HG02588 (cell line): Measurements from ENCODE around the gene CHGA.

Experiments
- ATAC-seq: cut with Tn5 transposase; IDR thresholded peaks from one replicate; pipeline ENCODE4 v1.9.1; 2021; ENCODE audit warnings: mild to moderate bottlenecking, moderate library complexity; ENCODE audit not compliant: unreplicated experiment

Gene CHGA, protein sequence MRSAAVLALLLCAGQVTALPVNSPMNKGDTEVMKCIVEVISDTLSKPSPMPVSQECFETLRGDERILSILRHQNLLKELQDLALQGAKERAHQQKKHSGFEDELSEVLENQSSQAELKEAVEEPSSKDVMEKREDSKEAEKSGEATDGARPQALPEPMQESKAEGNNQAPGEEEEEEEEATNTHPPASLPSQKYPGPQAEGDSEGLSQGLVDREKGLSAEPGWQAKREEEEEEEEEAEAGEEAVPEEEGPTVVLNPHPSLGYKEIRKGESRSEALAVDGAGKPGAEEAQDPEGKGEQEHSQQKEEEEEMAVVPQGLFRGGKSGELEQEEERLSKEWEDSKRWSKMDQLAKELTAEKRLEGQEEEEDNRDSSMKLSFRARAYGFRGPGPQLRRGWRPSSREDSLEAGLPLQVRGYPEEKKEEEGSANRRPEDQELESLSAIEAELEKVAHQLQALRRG

DNA sequence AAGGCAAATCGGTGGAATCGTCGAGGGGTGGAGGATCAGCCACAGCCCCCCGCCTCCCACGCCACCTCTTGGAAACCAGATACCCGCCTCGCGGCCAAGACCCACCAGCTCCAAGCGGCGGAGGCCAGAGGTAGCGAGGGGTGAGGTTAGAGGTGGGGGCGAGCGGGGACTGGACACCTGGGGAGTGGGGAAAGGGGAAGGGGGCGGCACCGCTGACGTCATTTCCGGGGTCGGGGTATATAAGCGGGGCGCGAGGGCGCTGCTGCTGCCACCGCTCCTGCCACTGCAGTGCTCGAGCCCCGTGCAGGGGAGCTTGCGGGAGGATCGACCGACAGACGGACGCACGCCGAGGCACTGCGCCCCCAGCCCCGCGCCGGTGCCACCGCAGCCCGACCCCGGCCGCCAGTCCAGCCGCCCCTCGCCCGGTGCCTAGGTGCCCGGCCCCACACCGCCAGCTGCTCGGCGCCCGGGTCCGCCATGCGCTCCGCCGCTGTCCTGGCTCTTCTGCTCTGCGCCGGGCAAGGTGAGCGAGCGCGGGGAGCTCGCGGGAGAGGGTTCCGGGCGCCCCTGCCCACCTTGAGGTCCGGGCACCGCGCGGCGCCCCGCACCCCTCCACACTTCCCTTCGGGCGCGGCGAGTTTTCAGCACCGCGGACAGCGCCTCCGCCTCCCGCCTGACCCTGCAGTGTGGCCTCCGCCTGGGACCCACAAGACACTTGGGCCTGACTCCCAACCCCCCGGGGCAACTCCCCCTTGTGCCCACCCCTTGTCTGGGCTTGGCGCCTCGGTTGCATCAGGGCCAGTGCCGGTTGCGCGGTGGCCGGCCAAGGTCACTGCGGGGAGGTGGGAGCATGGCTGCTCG, at the start of gene CHGA:
CHGA (plus strand) TSS at position 268 of the 861 bp plus-strand sequence; CDS start at position 478, 210 bp downstream.
- no peak for ATAC-seq

DNA sequence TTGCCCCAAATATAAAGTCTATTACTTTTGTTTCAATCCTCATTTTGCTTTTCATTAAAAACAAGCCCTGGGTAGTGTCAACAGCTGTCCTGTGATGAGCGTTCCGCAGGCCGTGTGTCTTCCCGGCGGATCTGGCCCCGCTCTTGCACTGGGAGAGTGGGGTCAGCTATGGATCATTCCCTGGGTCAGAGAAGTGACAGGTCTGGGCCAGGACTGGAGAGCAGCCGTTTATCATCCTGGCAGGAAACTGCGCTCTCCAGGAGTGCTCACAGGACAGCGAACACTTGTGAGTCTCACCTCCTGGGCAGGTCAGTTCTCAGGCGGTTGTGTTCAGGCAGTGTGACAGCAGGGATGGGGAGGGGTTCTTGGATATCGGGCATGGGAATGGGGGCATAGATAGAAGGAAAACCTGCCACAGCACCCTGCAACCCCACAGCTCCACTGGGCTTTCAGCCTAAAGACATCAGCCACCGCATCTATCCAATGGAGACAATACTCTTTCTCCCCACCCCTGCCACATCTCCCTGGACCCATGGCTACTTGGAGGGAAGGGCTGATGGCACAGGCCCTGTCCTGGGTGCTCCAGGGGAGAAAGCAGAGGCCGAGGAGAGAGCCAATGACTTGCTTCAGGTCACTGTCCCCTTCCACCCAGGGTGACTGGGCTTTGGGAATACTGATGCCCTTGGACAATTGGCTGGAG, 47.8 kb upstream of the CHGA start:
- no peak for ATAC-seq

DNA sequence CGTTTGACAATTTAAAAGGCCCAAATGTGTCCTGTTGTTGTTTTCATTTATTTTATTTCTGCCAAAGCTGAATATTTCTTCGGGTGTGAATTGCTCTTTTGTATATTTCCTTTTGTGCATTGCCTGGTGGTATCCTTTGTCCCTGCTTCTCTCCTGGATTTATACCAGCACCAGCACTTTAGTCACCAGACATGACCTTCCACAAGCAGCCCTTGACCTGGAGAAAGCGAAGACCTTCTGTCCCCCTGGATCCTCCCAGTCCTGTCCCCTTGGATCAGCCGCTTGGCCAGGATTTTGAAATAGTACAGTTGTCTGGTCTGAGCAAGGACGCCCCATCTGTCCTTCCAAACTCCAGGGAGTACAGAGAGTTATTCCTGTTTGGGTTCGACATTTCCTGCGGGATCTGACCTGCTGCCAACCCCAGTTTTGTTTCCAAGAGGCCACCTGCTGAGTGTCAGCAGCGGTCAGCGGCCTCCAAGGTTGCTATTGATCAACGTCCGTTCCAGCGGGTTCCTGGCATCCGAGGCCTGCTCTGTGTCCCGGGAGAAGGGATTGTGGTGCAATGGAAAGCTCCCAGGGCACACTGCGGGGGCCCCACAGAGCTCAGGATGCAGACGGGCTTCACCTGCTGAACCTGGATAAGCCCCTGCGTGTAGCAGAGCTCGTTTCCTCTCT, 45.1 kb upstream of the CHGA start:
- ATAC-seq = no peak

DNA sequence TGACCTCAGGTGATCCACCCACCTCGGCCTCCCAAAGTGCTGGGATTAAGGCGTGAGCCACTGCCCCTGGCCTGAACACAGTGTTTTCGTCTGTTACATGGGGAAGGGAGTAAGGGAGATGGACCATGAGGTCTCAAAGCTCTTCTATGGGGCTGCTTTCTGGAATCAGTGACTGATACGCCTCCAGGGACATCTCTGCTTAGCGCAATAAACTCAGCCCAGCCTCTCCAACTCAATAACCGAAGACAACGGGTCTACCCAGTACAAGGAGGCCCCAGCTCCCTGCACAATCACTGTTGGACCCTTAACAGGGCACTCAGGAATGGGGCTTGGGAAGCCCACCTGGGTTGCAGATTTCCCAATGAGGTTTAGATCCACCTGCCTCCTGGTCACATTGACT, 42.6 kb upstream of the CHGA start:
- no peak for ATAC-seq

DNA sequence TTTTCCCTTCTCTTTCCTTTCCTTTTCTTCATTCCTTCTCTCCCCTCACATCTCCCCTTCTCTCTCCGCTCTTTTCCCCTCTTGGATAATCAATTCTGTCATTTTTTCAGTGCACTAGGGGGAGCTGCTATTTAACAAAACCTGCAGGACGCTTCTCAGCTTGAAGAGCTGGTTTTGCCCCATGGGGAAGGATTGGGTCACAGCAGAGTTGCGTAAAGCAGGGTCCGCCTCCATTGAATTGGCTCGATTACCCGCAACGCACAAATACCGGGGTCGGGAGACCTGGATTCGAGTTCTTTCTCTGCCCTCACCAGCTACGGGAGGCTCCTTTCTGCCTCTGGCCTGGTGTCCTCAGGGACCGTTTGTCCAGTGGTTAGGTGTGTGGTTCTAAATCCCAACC, 42.1 kb upstream of the CHGA start:
- no peak for ATAC-seq

DNA sequence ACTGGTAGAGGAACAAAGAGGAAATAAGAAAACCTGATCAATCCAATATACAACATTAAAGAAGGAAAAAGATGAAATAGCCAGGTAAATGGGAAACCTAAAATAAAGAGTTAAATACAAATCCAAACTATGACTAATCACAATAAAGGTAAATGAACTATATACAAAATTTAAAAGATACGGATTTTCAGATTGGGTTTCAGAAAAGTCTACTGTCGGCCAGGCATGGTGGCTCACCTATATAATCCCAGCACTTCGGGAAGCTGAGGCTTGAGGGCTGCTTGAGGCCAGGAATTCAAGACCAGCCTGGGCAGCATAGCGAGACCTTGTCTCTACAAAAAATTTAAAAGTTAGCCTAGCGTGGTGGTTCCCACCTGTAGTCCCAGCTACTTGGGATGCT, 39.9 kb upstream of the CHGA start:
- no peak for ATAC-seq

DNA sequence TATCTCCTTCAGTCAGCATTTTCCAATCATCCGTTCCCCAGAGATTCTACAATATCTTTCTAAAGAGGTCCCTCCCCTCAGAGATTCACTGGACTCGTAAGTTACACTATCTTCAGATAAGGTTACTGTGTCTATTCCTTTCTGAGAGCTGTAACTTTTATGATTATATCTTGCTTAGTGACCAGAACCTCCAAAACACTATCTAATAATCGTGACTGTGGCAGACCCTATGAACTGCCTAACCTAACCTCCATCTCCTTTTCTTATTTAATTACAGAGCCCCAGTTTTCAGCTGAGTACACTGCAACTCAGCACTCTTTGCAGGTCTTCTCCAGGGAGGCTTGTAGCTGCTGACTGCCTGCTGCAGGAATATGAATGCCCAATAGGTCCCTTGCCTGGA, 38.5 kb upstream of the CHGA start:
- no peak for ATAC-seq

DNA sequence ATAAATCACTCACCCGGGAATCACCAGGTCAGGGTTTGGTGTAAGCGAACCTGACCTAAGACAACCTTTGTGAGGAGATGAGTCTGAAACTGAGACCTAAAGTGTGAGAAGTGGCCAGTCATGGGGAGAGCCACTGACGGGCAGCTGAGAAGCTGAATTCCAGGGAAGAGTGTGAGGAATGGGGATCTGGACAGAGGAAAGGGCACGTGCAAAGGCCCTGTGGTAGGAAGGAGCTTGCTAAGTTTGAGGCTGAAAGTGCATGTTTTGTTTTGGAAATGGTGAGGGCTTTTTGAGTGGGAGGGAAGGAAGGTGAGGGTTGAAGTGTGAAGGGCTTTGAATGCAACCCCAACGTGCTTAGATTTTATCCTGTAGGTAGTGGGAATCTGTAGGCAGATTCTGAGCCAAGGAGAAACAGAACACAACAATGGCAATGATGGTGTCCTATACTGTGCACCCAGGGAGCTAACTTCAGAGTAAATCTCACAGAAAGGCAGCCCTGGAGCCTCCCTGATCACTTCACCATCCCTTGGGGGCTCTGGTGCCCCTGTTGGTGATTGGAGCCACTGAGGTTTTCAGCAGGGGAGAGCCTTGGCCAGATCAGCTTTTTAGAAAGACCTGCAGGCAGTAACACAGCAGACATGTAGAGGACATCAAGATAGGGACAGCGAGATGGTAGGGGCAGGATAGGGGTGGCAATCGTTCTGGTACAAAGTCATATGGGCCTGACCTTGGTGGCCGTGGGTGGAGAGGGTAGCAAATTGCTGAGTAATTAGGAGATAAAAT, 37.5 kb upstream of the CHGA start:
- no peak for ATAC-seq

DNA sequence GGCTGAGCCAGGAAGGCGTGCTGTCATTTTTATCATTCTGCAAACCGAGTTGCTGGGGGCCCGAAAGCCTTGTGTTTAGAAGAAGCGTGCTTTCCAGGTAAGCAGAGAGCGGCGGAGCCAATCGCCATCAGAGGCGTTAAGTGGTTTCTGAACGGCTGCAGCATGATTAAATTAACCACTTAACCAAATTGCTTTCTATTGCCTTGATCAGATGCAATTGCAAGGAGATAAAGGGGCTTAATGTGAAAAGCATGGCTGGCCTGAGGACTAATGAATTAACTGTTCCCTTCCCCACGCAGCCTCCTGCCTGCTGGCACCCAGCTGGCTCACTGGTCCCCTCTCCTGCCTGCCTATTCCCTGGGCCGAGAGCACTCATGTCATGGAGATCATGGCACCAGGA, 36.6 kb upstream of the CHGA start:
- ATAC-seq = no peak

DNA sequence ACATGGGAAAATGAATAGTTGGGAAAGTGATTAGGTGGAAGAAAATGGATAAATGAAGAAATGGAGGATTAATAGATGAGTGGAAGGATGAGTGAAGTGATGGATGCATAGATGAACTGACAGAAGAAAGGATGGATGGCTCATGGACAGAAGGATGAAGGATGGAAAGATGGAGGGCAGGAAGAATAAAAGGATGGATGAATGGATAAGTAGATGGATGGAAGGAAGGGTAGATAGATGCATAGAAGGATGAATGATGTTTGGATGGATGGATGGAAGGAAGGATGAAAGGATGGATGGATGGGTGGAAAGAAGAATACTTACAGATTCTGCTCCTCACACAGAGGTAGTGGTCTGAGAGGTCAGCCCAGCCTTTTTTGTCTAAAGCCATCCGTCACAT, 35.8 kb upstream of the CHGA start:
- no peak for ATAC-seq

DNA sequence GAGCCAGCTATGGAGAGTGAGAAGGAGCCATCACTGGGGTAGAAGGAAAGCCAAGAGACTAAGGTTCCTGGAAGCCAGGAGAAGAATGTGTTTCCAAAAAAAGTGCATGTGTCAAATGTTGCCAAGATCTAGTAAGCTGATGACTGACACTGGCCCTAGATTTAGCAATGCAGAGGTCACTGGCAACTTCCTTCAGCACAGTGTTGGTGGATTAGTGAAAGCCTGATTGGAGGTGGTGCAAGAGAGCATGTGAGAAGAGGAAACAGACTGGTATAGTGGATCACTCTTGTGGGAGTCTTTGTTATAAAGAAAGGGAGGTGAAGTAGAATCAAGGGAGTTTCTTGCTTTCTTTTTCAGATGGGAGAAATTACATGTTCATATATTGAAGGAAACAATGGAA, 34.1 kb upstream of the CHGA start:
- no peak for ATAC-seq

DNA sequence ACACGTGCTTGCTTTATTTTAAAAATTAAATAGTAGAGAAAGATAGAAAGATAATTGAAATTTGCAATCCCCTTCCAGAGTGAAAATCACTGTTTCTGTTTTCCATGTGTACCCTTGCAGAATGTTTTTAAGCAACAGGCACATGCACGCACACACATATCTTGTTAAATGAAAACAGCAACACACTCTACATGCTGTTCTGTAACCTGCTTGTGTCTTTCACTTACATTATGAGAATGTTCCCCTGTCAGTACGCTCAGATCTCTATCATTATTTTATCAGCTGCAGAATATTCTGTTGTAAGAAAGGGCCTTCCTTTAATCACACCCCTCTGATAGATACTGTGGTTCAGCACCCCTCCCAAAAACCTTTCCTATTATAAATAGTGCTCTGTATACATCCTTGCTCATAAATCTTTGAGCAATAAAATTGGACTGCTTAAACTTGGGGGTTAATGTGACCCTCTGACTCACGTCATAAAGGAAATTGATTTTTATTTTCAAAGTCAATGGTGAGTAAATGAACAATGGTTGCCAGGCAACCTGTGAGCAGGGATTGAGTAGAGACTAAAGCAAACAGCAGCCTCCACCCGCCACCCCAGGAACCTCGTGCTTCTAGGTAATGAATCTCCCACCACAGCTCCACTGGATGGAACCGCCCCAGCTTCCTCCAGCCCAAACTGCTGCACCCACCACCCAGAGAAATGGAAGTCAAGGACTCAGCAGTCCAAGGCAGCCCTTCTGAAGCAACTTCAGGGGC, 31.9 kb upstream of the CHGA start:
- ATAC-seq = no peak

DNA sequence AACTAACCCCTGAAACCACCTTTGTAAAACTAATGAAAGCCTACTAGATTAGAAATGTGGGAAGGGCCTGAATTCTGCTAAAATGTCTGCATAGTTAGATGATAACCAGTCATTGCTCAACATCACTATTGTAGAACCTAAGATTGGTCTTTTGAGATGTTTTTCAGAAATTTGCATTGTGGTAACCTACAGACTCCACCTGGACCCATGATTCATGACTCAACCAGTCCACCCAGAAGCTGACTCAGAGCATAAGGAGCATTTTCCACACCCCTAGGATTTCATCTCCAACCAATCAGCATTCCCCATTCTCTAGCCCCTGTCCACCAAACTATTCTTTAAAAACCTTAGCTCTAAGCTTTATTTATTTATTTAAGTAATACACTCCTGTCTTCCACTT, 30.4 kb upstream of the CHGA start:
- no peak for ATAC-seq

DNA sequence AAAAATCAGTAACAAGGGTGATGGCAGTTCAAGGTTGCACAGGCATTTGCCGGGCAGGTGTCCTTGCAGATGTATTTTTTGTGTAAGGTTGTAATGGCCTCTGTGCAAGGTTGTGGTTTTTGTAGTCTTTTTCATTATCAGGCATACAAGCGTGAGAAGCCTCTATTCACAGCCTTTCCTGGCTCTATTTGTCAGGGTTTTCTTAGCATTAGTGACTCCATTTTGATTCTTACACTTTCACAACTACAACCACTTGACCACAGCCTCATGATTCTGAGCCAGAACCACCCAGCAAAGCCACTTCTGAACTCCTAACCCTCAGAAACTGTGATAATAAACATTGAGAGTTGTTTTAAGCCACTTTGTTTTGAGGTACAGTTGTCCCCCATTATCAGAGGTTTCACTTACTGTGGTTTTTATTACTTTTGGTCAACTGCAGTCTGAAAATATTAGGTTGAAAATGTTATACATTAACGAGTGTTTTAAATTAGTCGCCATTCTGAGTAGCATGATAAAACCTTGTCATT, 27.5 kb upstream of the CHGA start:
- no peak for ATAC-seq

DNA sequence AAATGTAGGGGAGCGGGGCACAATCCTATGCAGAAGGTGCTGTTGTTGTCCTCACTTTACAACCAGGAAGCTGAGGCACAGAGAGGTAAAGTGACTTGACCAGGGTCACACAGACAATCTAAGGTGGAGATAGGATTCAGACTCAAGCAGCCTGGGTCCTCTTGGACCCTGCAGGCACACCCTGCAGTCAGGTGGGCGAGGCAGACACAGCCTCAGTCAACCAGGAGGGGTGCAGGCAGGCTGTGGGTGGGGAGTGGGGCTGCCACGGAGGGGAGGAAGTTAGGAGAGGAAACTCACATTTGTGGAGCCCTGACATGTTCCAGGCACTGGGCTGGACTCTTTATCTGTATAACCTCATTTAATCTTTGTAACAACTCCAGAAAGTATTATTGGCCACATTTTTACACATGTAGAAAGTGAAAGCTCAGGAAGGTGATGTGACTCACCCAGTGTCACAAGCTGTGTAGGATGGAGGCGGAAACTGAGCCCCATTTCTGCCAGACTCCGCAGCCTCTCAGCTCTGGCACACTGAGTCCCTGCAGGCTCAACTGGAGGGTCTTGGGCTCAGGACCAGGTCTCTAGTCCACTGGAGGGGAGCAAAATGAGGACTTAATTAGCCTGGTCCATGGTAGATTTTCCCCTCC, 24.9 kb upstream of the CHGA start:
- ATAC-seq = no peak

DNA sequence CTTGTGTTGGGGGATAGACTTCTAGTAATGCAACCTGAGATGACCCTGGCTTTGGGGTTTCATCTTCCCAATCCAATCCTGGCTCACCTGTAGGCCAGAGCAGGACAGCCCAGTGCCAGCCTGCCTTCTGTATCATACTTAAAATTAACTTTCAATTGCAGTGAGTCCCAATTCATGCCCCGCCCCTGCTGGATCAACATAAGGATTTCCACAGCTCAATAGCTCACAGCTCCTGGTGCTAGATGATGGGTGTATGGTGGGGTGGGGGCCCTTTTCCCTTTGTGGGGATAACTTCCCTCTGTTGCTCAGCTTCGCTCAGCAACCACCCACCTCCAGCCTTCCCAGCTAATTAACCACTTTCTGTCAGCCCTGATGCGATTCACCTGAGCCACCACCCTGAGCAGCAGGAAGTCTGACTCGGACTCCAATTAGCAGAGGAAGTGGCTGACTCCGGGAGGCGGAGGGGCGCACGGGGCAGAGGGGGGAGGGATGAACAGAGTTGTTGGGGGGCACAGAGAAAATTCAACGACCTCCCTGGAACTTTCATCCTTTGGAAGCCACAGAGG, 24.3 kb upstream of the CHGA start:
- ATAC-seq = no peak

DNA sequence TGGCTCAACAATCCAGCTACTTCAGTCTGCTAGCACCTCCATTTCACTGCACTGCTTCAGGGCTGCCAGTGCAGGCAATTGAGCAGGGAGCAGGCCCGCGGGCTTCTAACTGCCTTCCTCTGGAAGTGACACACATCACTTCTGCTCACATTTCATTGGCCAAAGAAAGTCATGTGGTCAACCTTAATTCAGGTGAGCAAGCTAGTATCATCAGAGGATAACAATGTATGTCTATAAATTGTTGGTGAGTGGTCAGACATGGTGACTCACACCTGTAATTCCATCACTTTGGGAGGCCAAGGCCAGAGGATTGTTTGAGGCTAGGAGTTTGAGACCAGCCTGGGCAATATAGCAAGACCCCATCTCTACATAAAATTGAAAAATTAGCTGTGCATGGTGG, 22.3 kb upstream of the CHGA start:
- ATAC-seq = no peak

DNA sequence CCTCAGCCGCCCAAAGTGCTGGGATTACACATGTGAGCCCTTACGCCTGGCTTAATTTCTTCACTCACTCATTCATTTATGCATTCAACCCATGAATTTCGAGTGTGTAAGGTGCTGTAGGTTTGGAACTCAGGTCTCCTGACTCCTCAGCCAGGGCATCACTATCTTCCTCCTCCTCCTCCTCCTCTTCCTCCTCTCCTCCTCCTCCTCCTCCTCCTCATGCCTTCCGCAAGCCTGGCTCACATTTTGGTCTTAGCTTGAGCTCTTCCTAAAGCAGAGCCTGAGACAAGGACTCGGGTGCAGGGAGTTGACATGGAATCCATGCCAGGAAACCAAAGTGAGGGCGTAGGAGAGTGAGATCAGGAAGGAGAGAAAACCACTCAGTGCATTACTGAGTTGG, 20.8 kb upstream of the CHGA start:
- no peak for ATAC-seq
